ENCODE results near the gene IL20RB. TPM values are rescaled to one million over a fixed set of nuclear protein-coding genes. Genes with fewer than 3 reads are reported as not detected.
"Not testable (repeated sequence)": the region's sequence is repeated elsewhere in the genome, so short reads cannot be mapped to it uniquely, and the experiment has no call there.

Gene IL20RB
- total RNA-seq, 2 experiments from 2014 or later = 1.1 to 3.1 TPM

GRCh38 chr3:136982033-136982432 lies 24.2 kb downstream of the IL20RB start:
- intact Hi-C loops (cut with micrococcal nuclease; ENCODE audit: unreplicated experiment) = no loop called here
- CTCF ChIA-PET (ENCODE audit: unreplicated experiment) = no interaction called here
- Histone ChIP-seq H3K4me2 (ENCODE audit: low read length) (no peak overlapping the region), H4K20me1 (ENCODE audit: insufficient read depth, low read length) (no peaks in the 10 kb centered on the region), H3K79me2 (ENCODE audit: insufficient read depth, low read depth, low read length) (no peaks in the 10 kb centered on the region), H3K36me3 (ENCODE audit: insufficient read depth, low read length) (no peaks in the 10 kb centered on the region), H3K9me2 (ENCODE audit: insufficient read depth, low read length) (no peaks in the 10 kb centered on the region), H3K4me3 (ENCODE audit: low read depth, low read length, poor library complexity, severe bottlenecking) (no peak overlapping the region), H3K27ac (ENCODE audit: low read depth, low read length, poor library complexity, severe bottlenecking) (no peak overlapping the region), H2AFZ (ENCODE audit: low read length) (no peak overlapping the region), H3K4me1 (ENCODE audit: insufficient read depth, low read length, poor library complexity, severe bottlenecking) (no peaks in the 10 kb centered on the region), H3K9me3 (ENCODE audit: low read length) (no peaks in the 10 kb centered on the region)
- BruUV-seq (replicated peaks) = no TSS peak
- POLR2A ChIA-PET = interaction anchor here (0.5 kb wide), 1 partner anchor 827 kb away, joined by 3 read pairs; no protein-coding TSS in a partner anchor
- TF ChIP-seq, protein P1, sequence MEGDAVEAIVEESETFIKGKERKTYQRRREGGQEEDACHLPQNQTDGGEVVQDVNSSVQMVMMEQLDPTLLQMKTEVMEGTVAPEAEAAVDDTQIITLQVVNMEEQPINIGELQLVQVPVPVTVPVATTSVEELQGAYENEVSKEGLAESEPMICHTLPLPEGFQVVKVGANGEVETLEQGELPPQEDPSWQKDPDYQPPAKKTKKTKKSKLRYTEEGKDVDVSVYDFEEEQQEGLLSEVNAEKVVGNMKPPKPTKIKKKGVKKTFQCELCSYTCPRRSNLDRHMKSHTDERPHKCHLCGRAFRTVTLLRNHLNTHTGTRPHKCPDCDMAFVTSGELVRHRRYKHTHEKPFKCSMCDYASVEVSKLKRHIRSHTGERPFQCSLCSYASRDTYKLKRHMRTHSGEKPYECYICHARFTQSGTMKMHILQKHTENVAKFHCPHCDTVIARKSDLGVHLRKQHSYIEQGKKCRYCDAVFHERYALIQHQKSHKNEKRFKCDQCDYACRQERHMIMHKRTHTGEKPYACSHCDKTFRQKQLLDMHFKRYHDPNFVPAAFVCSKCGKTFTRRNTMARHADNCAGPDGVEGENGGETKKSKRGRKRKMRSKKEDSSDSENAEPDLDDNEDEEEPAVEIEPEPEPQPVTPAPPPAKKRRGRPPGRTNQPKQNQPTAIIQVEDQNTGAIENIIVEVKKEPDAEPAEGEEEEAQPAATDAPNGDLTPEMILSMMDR (conservative IDR thresholded peaks at IDR 0.05; ENCODE audit: low read length) = no peak
- TF ChIP-seq EZH2phosphoT487 (IDR thresholded peaks at IDR 0.05; ENCODE audit: borderline replicate concordance, low read depth, low read length) = no peak
- no peak for DNase-seq (ENCODE audit: low spot score)

GRCh38 chr3:136982520-136983138 lies 24.8 kb downstream of the IL20RB start:
- no TSS peak for BruUV-seq (replicated peaks)
- no peak overlapping the region for H3K4me3 ChIP-seq (ENCODE audit: low read depth, low read length, poor library complexity, severe bottlenecking)

GRCh38 chr3:136984837-136985236 lies 27.1 kb downstream of the IL20RB start:
- no peak overlapping the region for H3K4me3 ChIP-seq (ENCODE audit: low read depth, low read length, poor library complexity, severe bottlenecking)
- H4K20me1 ChIP-seq (ENCODE audit: insufficient read depth, low read length) = no peaks in the 10 kb centered on the region
- no peaks in the 10 kb centered on the region for H3K79me2 ChIP-seq (ENCODE audit: insufficient read depth, low read depth, low read length)
- TF ChIP-seq, protein P1 (conservative IDR thresholded peaks at IDR 0.05; ENCODE audit: low read length) = no peak
- TF ChIP-seq EZH2phosphoT487 (IDR thresholded peaks at IDR 0.05; ENCODE audit: borderline replicate concordance, low read depth, low read length) = no peak
- intact Hi-C loops (cut with micrococcal nuclease; ENCODE audit: unreplicated experiment) = no loop called here
- no peak overlapping the region for H3K4me2 ChIP-seq (ENCODE audit: low read length)
- DNase-seq (ENCODE audit: low spot score) = no peak
- ChIA-PET POLR2A (no interaction called here), CTCF (ENCODE audit: unreplicated experiment) (no interaction called here)
- H2AFZ ChIP-seq (ENCODE audit: low read length) = no peak overlapping the region
- BruUV-seq (replicated peaks) = no TSS peak
- no peaks in the 10 kb centered on the region for H3K36me3 ChIP-seq (ENCODE audit: insufficient read depth, low read length)
- no peaks in the 10 kb centered on the region for H3K9me2 ChIP-seq (ENCODE audit: insufficient read depth, low read length)
- no peak overlapping the region for H3K27ac ChIP-seq (ENCODE audit: low read depth, low read length, poor library complexity, severe bottlenecking)
- H3K9me3 ChIP-seq (ENCODE audit: low read length) = no peaks in the 10 kb centered on the region
- no peaks in the 10 kb centered on the region for H3K4me1 ChIP-seq (ENCODE audit: insufficient read depth, low read length, poor library complexity, severe bottlenecking)

More at GRCh38 chr3:136982520-136983138, 24.8 kb downstream of the IL20RB start:
- H3K79me2 ChIP-seq (ENCODE audit: insufficient read depth, low read depth, low read length) = no peaks in the 10 kb centered on the region
- DNase-seq (ENCODE audit: low spot score) = no peak
- intact Hi-C loops (cut with micrococcal nuclease; ENCODE audit: unreplicated experiment) = no loop called here
- no peak overlapping the region for H3K27ac ChIP-seq (ENCODE audit: low read depth, low read length, poor library complexity, severe bottlenecking)
- CTCF ChIA-PET (ENCODE audit: unreplicated experiment) = no interaction called here
- no peaks in the 10 kb centered on the region for H3K4me1 ChIP-seq (ENCODE audit: insufficient read depth, low read length, poor library complexity, severe bottlenecking)
- no peak overlapping the region for H3K4me2 ChIP-seq (ENCODE audit: low read length)
- TF ChIP-seq EZH2phosphoT487 (IDR thresholded peaks at IDR 0.05; ENCODE audit: borderline replicate concordance, low read depth, low read length) = no peak
- H2AFZ ChIP-seq (ENCODE audit: low read length) = no peak overlapping the region
- H3K9me2 ChIP-seq (ENCODE audit: insufficient read depth, low read length) = no peaks in the 10 kb centered on the region
- no peaks in the 10 kb centered on the region for H3K36me3 ChIP-seq (ENCODE audit: insufficient read depth, low read length)
- H3K9me3 ChIP-seq (ENCODE audit: low read length) = no peaks in the 10 kb centered on the region
- no peaks in the 10 kb centered on the region for H4K20me1 ChIP-seq (ENCODE audit: insufficient read depth, low read length)
- POLR2A ChIA-PET = interaction anchor here (0.5 kb wide), 2 partner anchors 828 to 876 kb away, joined by 3 to 4 read pairs; no protein-coding TSS in a partner anchor

- H3K27ac ChIP-seq (ENCODE audit: low read depth, low read length, poor library complexity, severe bottlenecking); DNase-seq (ENCODE audit: low spot score); CTCF ChIA-PET (ENCODE audit: unreplicated experiment); H3K36me3 ChIP-seq (ENCODE audit: insufficient read depth, low read length); H4K20me1 ChIP-seq (ENCODE audit: insufficient read depth, low read length); H3K9me2 ChIP-seq (ENCODE audit: insufficient read depth, low read length); H3K9me3 ChIP-seq (ENCODE audit: low read length); H3K4me3 ChIP-seq (ENCODE audit: low read depth, low read length, poor library complexity, severe bottlenecking); intact Hi-C loops (cut with micrococcal nuclease; ENCODE audit: unreplicated experiment); H2AFZ ChIP-seq (ENCODE audit: low read length); H3K79me2 ChIP-seq (ENCODE audit: insufficient read depth, low read depth, low read length); BruUV-seq (replicated peaks); H3K4me2 ChIP-seq (ENCODE audit: low read length); H3K4me1 ChIP-seq (ENCODE audit: insufficient read depth, low read length, poor library complexity, severe bottlenecking): not testable (repeated sequence)
- POLR2A ChIA-PET = interaction anchor here (0.6 kb wide), 1 partner anchor 56 kb away, joined by 5 read pairs; no protein-coding TSS in a partner anchor
These were observed 29.7 kb downstream of the IL20RB start for GRCh38 chr3:136987398-136987980.

Data from OCI-LY7 (cell line).